IMR-90 (cell line): ENCODE data around the gene SH2D6. TPM values are rescaled to one million over a fixed set of nuclear protein-coding genes. Genes with fewer than 3 reads are reported as not detected.

Source experiments
- ATAC-seq: fragments of 200-7000 bp; cut with Tn5 transposase; 2 replicates; pipeline ENCODE4 v1.9.1; 2020; ENCODE audit warnings: low read depth, mild to moderate bottlenecking, moderate library complexity
- BruUV-seq: library from RNA; stranded (reverse); fragments of 400-500 nt; replicated peaks from 2 replicates; lab custom pipeline; 2021; lab: Mats Ljungman, UMichigan
- CTCF ChIA-PET: fragments of 300-600 bp; formaldehyde crosslinking; extraction: SDS; loops from one replicate; lab custom pipeline; 2021; ENCODE audit warnings: antibody characterized with exemption; lab: Yijun Ruan, JAX
- POLR2A ChIA-PET: fragments of 300-600 bp; sonication (Branson Sonifier 250); formaldehyde crosslinking; loops from one replicate; lab custom pipeline; 2022; ENCODE audit warnings: antibody characterized with exemption; ENCODE audit not compliant: unreplicated experiment; lab: Charles Lee
- DNase-seq: peaks from one replicate; pipeline ENCODE4 v3.0.0; 2013
- H2AFZ ChIP-seq: replicated peaks from 2 replicates; pipeline ENCODE3; 2013; ENCODE audit warnings: low read length, mild to moderate bottlenecking; ENCODE audit not compliant: poor library complexity
- H2AK5ac ChIP-seq: 2 replicates; pipeline ENCODE4 v1.6.1; 2013; ENCODE audit warnings: low read depth, low read length, inconsistent platforms
- H2AK9ac ChIP-seq: replicated peaks from 2 replicates; pipeline ENCODE3; 2013; ENCODE audit warnings: mild to moderate bottlenecking, low read depth, low read length, moderate library complexity; ENCODE audit not compliant: poor library complexity
- H2BK120ac ChIP-seq: 2 replicates; pipeline ENCODE4 v1.6.1; 2013; ENCODE audit warnings: low read depth, low read length, inconsistent platforms
- H2BK15ac ChIP-seq: 3 replicates; pipeline ENCODE4 v1.6.1; 2013; ENCODE audit warnings: low read depth, low read length, inconsistent platforms
- H2BK20ac ChIP-seq: 2 replicates; pipeline ENCODE4 v1.6.1; 2013; ENCODE audit warnings: low read depth, mild to moderate bottlenecking, inconsistent platforms, low read length, moderate library complexity
- H2BK5ac ChIP-seq: 2 replicates; pipeline ENCODE4 v1.6.1; 2013; ENCODE audit warnings: mild to moderate bottlenecking, low read depth, low read length, inconsistent platforms; ENCODE audit not compliant: poor library complexity, severe bottlenecking
- H3K14ac ChIP-seq: replicated peaks from 2 replicates; pipeline ENCODE4 v1.6.1; 2013; ENCODE audit warnings: low read depth, low read length, inconsistent platforms
- H3K18ac ChIP-seq: 2 replicates; pipeline ENCODE4 v1.6.1; 2013; ENCODE audit warnings: low read depth, low read length, control low read depth
- H3K23ac ChIP-seq: 2 replicates; pipeline ENCODE4 v1.6.1; 2013; ENCODE audit warnings: low read depth, low read length, inconsistent platforms
- H3K27ac ChIP-seq: 2 replicates; pipeline ENCODE4 v1.5.1; 2013; ENCODE audit warnings: mild to moderate bottlenecking, control low read depth, low read length; ENCODE audit not compliant: insufficient read depth
- H3K27me3 ChIP-seq: 2 replicates; pipeline ENCODE4 v1.6.1; 2013; ENCODE audit warnings: low read length; ENCODE audit not compliant: control insufficient read depth, insufficient read depth
- H3K36me3 ChIP-seq: 2 replicates; pipeline ENCODE4 v1.6.1; 2013; ENCODE audit warnings: low read length, mixed read lengths; ENCODE audit not compliant: control insufficient read depth, insufficient read depth
- H3K4ac ChIP-seq: 2 replicates; pipeline ENCODE4 v1.6.1; 2013; ENCODE audit warnings: low read depth, low read length, inconsistent platforms
- H3K4me1 ChIP-seq: 2 replicates; pipeline ENCODE4 v1.6.1; 2013; ENCODE audit warnings: low read length, mixed read lengths; ENCODE audit not compliant: control insufficient read depth, insufficient read depth
- H3K4me2 ChIP-seq: 2 replicates; pipeline ENCODE4 v1.6.1; 2013; ENCODE audit warnings: low read depth, mild to moderate bottlenecking, control low read depth, low read length, moderate library complexity
- H3K4me3 ChIP-seq: 2 replicates; pipeline ENCODE4 v1.5.1; 2013; ENCODE audit warnings: low read depth, mild to moderate bottlenecking, control low read depth, low read length, moderate library complexity; ENCODE audit not compliant: insufficient read depth
- H3K56ac ChIP-seq: 2 replicates; pipeline ENCODE4 v1.6.1; 2013; ENCODE audit warnings: low read length, inconsistent platforms; ENCODE audit not compliant: insufficient read depth; ENCODE audit errors: extremely low read depth
- H3K79me1 ChIP-seq, 2 experiments: 2 replicates each; pipeline ENCODE4 v1.6.1; 2013; ENCODE audit warnings: low read length in 2 of 2, inconsistent platforms in 1 of 2, low read depth in 1 of 2
- H3K9ac ChIP-seq: 2 replicates; pipeline ENCODE4 v1.6.1; 2013; ENCODE audit warnings: low read depth, low read length, control low read depth
- H3K9me1 ChIP-seq: 2 replicates; pipeline ENCODE4 v1.6.1; 2013; ENCODE audit warnings: low read length, inconsistent platforms; ENCODE audit not compliant: insufficient read depth
- H3K9me3 ChIP-seq: 2 replicates; pipeline ENCODE4 v1.6.1; 2013; ENCODE audit warnings: low read length; ENCODE audit not compliant: control insufficient read depth, insufficient read depth
- H4K20me1 ChIP-seq: 2 replicates; pipeline ENCODE4 v1.6.1; 2013; ENCODE audit warnings: low read length, inconsistent platforms; ENCODE audit not compliant: insufficient read depth
- H4K5ac ChIP-seq: 2 replicates; pipeline ENCODE4 v1.6.1; 2013; ENCODE audit warnings: mild to moderate bottlenecking, low read depth, low read length, control low read depth
- H4K8ac ChIP-seq, 2 experiments: 2 replicates each; pipeline ENCODE4 v1.6.1; 2013; ENCODE audit warnings: low read depth in 2 of 2, low read length in 2 of 2, control low read depth in 1 of 2, inconsistent platforms in 1 of 2
- H4K91ac ChIP-seq: 2 replicates; pipeline ENCODE4 v1.6.1; 2013; ENCODE audit warnings: low read depth, low read length, inconsistent platforms; ENCODE audit not compliant: insufficient read depth
- BHLHE40 ChIP-seq: fragments of 150-350 bp; IDR thresholded peaks from 2 replicates; pipeline ENCODE4 v1.6.1; 2016; ENCODE audit warnings: mild to moderate bottlenecking, low read depth, low read length
- CEBPB ChIP-seq: IDR thresholded peaks from 2 replicates; pipeline ENCODE4 v1.6.1; 2012; ENCODE audit warnings: low read depth, low read length, improper control_type of control experiment
- CHD1 ChIP-seq: IDR thresholded peaks from 2 replicates; pipeline ENCODE4 v1.6.1; 2012; ENCODE audit warnings: low read depth, low read length, improper control_type of control experiment
- CTCF ChIP-seq: conservative IDR thresholded peaks from 2 replicates; pipeline ENCODE4 v1.5.1; 2012; ENCODE audit warnings: mild to moderate bottlenecking, low read depth, low read length, improper control_type of control experiment
- ELK1 ChIP-seq: fragments of 150-350 bp; IDR thresholded peaks from 2 replicates; pipeline ENCODE4 v1.6.1; 2016; ENCODE audit warnings: low read depth, mild to moderate bottlenecking, low read length, moderate library complexity, borderline replicate concordance
- FOS ChIP-seq: fragments of 150-350 bp; IDR thresholded peaks from 2 replicates; pipeline ENCODE4 v1.6.1; 2016; ENCODE audit warnings: low read depth, low read length
- MAFK ChIP-seq: IDR thresholded peaks from 2 replicates; pipeline ENCODE4 v1.6.1; 2012; ENCODE audit warnings: low read depth, low read length, improper control_type of control experiment
- MAZ ChIP-seq: IDR thresholded peaks from 2 replicates; pipeline ENCODE4 v1.6.1; 2012; ENCODE audit warnings: low read depth, mild to moderate bottlenecking, low read length, improper control_type of control experiment, moderate library complexity, borderline replicate concordance
- MXI1 ChIP-seq: IDR thresholded peaks from 2 replicates; pipeline ENCODE4 v1.6.1; 2012; ENCODE audit warnings: low read depth, mild to moderate bottlenecking, low read length, moderate library complexity, borderline replicate concordance
- NFE2L2 ChIP-seq: fragments of 150-350 bp; IDR thresholded peaks from 2 replicates; pipeline ENCODE4 v1.6.1; 2016; ENCODE audit warnings: low read depth, mild to moderate bottlenecking, low read length
- POLR2A ChIP-seq: IDR thresholded peaks from 2 replicates; pipeline ENCODE4 v1.6.1; 2012; ENCODE audit warnings: mild to moderate bottlenecking, low read depth, low read length
- RAD21 ChIP-seq: IDR thresholded peaks from 2 replicates; pipeline ENCODE4 v1.6.1; 2012; ENCODE audit warnings: low read length, improper control_type of control experiment
- RCOR1 ChIP-seq: IDR thresholded peaks from 2 replicates; pipeline ENCODE4 v1.6.1; 2012; ENCODE audit warnings: mild to moderate bottlenecking, low read length, improper control_type of control experiment; ENCODE audit not compliant: insufficient replicate concordance
- RFX5 ChIP-seq: IDR thresholded peaks from 2 replicates; pipeline ENCODE4 v1.8.0; 2012; ENCODE audit warnings: low read depth, mild to moderate bottlenecking, low read length, moderate library complexity
- SMC3 ChIP-seq: fragments of 150-350 bp; IDR thresholded peaks from 2 replicates; pipeline ENCODE4 v1.6.1; 2016; ENCODE audit warnings: low read depth, mild to moderate bottlenecking, antibody characterized with exemption, low read length, moderate library complexity
- USF2 ChIP-seq: fragments of 150-350 bp; IDR thresholded peaks from 2 replicates; pipeline ENCODE4 v1.6.1; 2017; ENCODE audit warnings: mild to moderate bottlenecking, antibody characterized with exemption, low read length, low read depth
- WGBS, 2 experiments: methylation state at CpG; one replicate each; pipeline versions ENCODE4 v1.1.5 to v1.1.7; 2013; ENCODE audit warnings: missing lambda C conversion rate in 2 of 2; ENCODE audit not compliant: insufficient read length in 1 of 2; ENCODE audit errors: extremely low coverage in 2 of 2; 5-methylcytosine and 5-hydroxymethylcytosine counted together
- dilution Hi-C: fragments of 300-500 bp; cut with HindIII; formaldehyde crosslinking; loops from one replicate; pipeline ENCODE4 v1.14.3; 2018; ENCODE audit warnings: low sequenced_read_pairs; ENCODE audit not compliant: unreplicated experiment
- in situ Hi-C: fragments of 300-500 bp; cut with MboI; formaldehyde crosslinking; loops from 3 replicates; pipeline ENCODE4 v1.14.3; 2019; ENCODE audit warnings: low sequenced_read_pairs, inconsistent platforms, mixed read lengths
- intact Hi-C: fragments of 100-400 bp; cut with micrococcal nuclease; formaldehyde crosslinking; loops from 2 replicates; pipeline ENCODE4 v1.10.0; 2022
- polyA plus RNA-seq, 3 experiments: library from polyadenylated mRNA; depleted of rRNA; stranded (reverse); fragments of >200 nt; gene quantifications; 2 replicates each; pipeline ENCODE4 v1.2.3, GENCODE V29; 2012; ENCODE audit warnings: low replicate concordance in 1 of 3
- total RNA-seq: library from RNA; depleted of rRNA; stranded (reverse); fragments of >200 nt; gene quantifications from 2 replicates; pipeline ENCODE4 v1.2.3, GENCODE V29; 2012

SH2D6 gene
- total and polyA plus RNA-seq, 2 of the 4 experiments (the other 2 are of a cell fraction) = 0.32 to 0.36 TPM

GRCh38 chr2:85378257-85378656, 40.3 kb upstream of the SH2D6 start:
- no TSS peak for BruUV-seq
- no peak overlapping the region for H3K4me2 ChIP-seq
- 0 out of 4 replicates have a peak, but pooled peaks cover 0 to 4% of the 10 kb centered on the region in 2 experiments for H3K79me1 ChIP-seq
- no peak overlapping the region for H3K4me3 ChIP-seq
- H3K23ac ChIP-seq = no peak overlapping the region
- no peak overlapping the region for H2BK5ac ChIP-seq
- H3K56ac ChIP-seq = no peak overlapping the region
- H2AFZ ChIP-seq = no peak overlapping the region
- dilution Hi-C loops = no loop called here
- H3K36me3 ChIP-seq = peaks cover 9% of the 10 kb centered on the region
- H3K9me3 ChIP-seq = no peaks in the 10 kb centered on the region
- H4K91ac ChIP-seq = no peak overlapping the region
- no peaks in the 10 kb centered on the region; the same call in 1 of the 2 replicates for H4K20me1 ChIP-seq
- DNase-seq (no peak), ATAC-seq (no peak)
- H3K9me1 ChIP-seq = peaks cover 6% of the 10 kb centered on the region
- no peak overlapping the region for H3K14ac ChIP-seq
- intact Hi-C loops = no loop called here
- no peak overlapping the region for H3K18ac ChIP-seq
- no peak for TF ChIP-seq RFX5
- TF ChIP-seq MAFK = no peak
- TF ChIP-seq SMC3 = no peak
- TF ChIP-seq USF2 = no peak
- TF ChIP-seq BHLHE40 = no peak
- TF ChIP-seq POLR2A = no peak
- no peak for TF ChIP-seq RCOR1
- TF ChIP-seq CHD1 = no peak
- no peak for TF ChIP-seq MAZ
- no peak for TF ChIP-seq CTCF
- TF ChIP-seq FOS = no peak
- TF ChIP-seq NFE2L2 = no peak
- no peak for TF ChIP-seq ELK1
- no peak for TF ChIP-seq CEBPB
- no peak for TF ChIP-seq MXI1
- TF ChIP-seq RAD21 = no peak
- no peak overlapping the region for H2BK20ac ChIP-seq
- H2AK5ac ChIP-seq = no peak overlapping the region
- H2AK9ac ChIP-seq = no peak overlapping the region
- H3K4me1 ChIP-seq = peaks cover 11% of the 10 kb centered on the region
- no peak overlapping the region for H3K4ac ChIP-seq
- 82% methylated on average over 3 of the region's 5 CpGs; no CpG with 5 or more reads in 1 of the 2 experiments for WGBS, 2 experiments
- H2BK15ac ChIP-seq = no peak overlapping the region
- in situ Hi-C loops = no loop called here
- H4K8ac ChIP-seq = no peak overlapping the region
- ChIA-PET CTCF (no interaction called here), POLR2A (no interaction called here)
- no peaks in the 10 kb centered on the region for H3K27me3 ChIP-seq
- H2BK120ac ChIP-seq = no peak overlapping the region
- no peak overlapping the region for H4K5ac ChIP-seq
- no peak overlapping the region for H3K27ac ChIP-seq
- no peak overlapping the region for H3K9ac ChIP-seq
